Trophoblast cell (in vitro differentiated cells and primary cell): ENCODE data around the gene TMEM270.
"Not testable (repeated sequence)": the region's sequence is repeated elsewhere in the genome, so short reads cannot be mapped to it uniquely, and the experiment has no call there.

Experiments used
- DNase-seq, 2 donors: peaks; one replicate each; pipeline ENCODE4 v3.0.0-alpha.2; 2016
- H2AFZ ChIP-seq: 2 replicates; pipeline ENCODE4 v1.6.1; 2013; ENCODE audit warnings: low read length, moderate library complexity, mild to moderate bottlenecking; ENCODE audit not compliant: insufficient read depth, poor library complexity
- H2AK5ac ChIP-seq: 2 replicates; pipeline ENCODE4 v1.6.1; 2013; ENCODE audit warnings: mild to moderate bottlenecking, low read length
- H2BK120ac ChIP-seq: 2 replicates; pipeline ENCODE4 v1.6.1; 2013; ENCODE audit warnings: low read length, mild to moderate bottlenecking, moderate library complexity; ENCODE audit not compliant: insufficient read depth, poor library complexity
- H2BK12ac ChIP-seq: 2 replicates; pipeline ENCODE4 v1.6.1; 2013; ENCODE audit warnings: mild to moderate bottlenecking, low read length, moderate library complexity
- H2BK5ac ChIP-seq: 2 replicates; pipeline ENCODE4 v1.6.1; 2013; ENCODE audit warnings: low read length, low read depth, moderate library complexity, mild to moderate bottlenecking; ENCODE audit not compliant: poor library complexity
- H3K14ac ChIP-seq: 2 replicates; pipeline ENCODE4 v1.6.1; 2013; ENCODE audit warnings: mild to moderate bottlenecking, low read length
- H3K18ac ChIP-seq: 2 replicates; pipeline ENCODE4 v1.6.1; 2013; ENCODE audit warnings: mild to moderate bottlenecking, low read length
- H3K23ac ChIP-seq: 2 replicates; pipeline ENCODE4 v1.6.1; 2013; ENCODE audit warnings: low read length
- H3K27ac ChIP-seq: 2 replicates; pipeline ENCODE4 v1.5.1; 2013; ENCODE audit warnings: low read depth, mild to moderate bottlenecking, inconsistent platforms, low read length, moderate library complexity
- H3K27me3 ChIP-seq: 2 replicates; pipeline ENCODE4 v1.6.1; 2013; ENCODE audit warnings: inconsistent platforms, mild to moderate bottlenecking, low read length, moderate library complexity; ENCODE audit not compliant: insufficient read depth
- H3K36me3 ChIP-seq, 2 experiments: 1 replicate in 1 of 2; 2 replicates in 1 of 2; pipeline ENCODE4 v1.6.1; 2013; ENCODE audit warnings: low read length in 2 of 2, mild to moderate bottlenecking in 2 of 2, moderate library complexity in 1 of 2; ENCODE audit not compliant: insufficient read depth in 2 of 2, control insufficient read depth in 1 of 2
- H3K4ac ChIP-seq: 2 replicates; pipeline ENCODE4 v1.6.1; 2013; ENCODE audit warnings: low read depth, mild to moderate bottlenecking, low read length, moderate library complexity
- H3K4me1 ChIP-seq, 2 experiments: 1 replicate in 1 of 2; 2 replicates in 1 of 2; pipeline ENCODE4 v1.6.1; 2013; ENCODE audit warnings: low read length in 2 of 2, mild to moderate bottlenecking in 2 of 2, moderate library complexity in 1 of 2; ENCODE audit not compliant: insufficient read depth in 2 of 2, control insufficient read depth in 1 of 2
- H3K4me2 ChIP-seq: 2 replicates; pipeline ENCODE4 v1.6.1; 2013; ENCODE audit warnings: inconsistent platforms, mild to moderate bottlenecking, low read length, moderate library complexity
- H3K4me3 ChIP-seq: 2 replicates; pipeline ENCODE4 v1.5.1; 2013; ENCODE audit warnings: mild to moderate bottlenecking, low read depth, low read length, inconsistent platforms
- H3K79me1 ChIP-seq: one replicate; pipeline ENCODE4 v1.6.1; 2013; ENCODE audit warnings: low read length
- H3K79me2 ChIP-seq: 2 replicates; pipeline ENCODE4 v1.6.1; 2013; ENCODE audit warnings: low read length, mild to moderate bottlenecking; ENCODE audit not compliant: control insufficient read depth, insufficient read depth, poor library complexity
- H3K9ac ChIP-seq: 2 replicates; pipeline ENCODE4 v1.6.1; 2013; ENCODE audit warnings: mild to moderate bottlenecking, low read length
- H3K9me3 ChIP-seq: 2 replicates; pipeline ENCODE4 v1.6.1; 2013; ENCODE audit warnings: low read depth, mild to moderate bottlenecking, control low read depth, inconsistent platforms, low read length; ENCODE audit not compliant: insufficient read depth
- H4K12ac ChIP-seq: 2 replicates; pipeline ENCODE4 v1.6.1; 2013; ENCODE audit warnings: low read depth, mild to moderate bottlenecking, low read length, moderate library complexity
- H4K8ac ChIP-seq: 2 replicates; pipeline ENCODE4 v1.6.1; 2013; ENCODE audit warnings: low read depth, mild to moderate bottlenecking, low read length, moderate library complexity
- H4K91ac ChIP-seq: one replicate; pipeline ENCODE4 v1.6.1; 2013; ENCODE audit warnings: low read depth, mild to moderate bottlenecking, low read length, moderate library complexity
- WGBS: extraction: QIAGEN DNeasy Blood & Tissue Kit; methylation state at CpG from one replicate; pipeline ENCODE4 v1.1.7; 2013; ENCODE audit warnings: missing lambda C conversion rate; ENCODE audit not compliant: insufficient read length, insufficient coverage; ENCODE audit errors: extremely low coverage; 5-methylcytosine and 5-hydroxymethylcytosine counted together

TMEM270 gene

GRCh38 chr7:73817121-73817520 is 43.8 kb upstream of the TMEM270 start:
- H4K8ac ChIP-seq = no peak overlapping the region

GRCh38 chr7:73820013-73820412 is 40.9 kb upstream of the TMEM270 start:
- Histone ChIP-seq H3K9ac (no peak overlapping the region), H3K36me3 (no peaks in the 10 kb centered on the region), H3K27me3 (no peaks in the 10 kb centered on the region), H3K4me3 (no peak overlapping the region), H3K4ac (no peak overlapping the region), H3K9me3 (no peaks in the 10 kb centered on the region), H3K4me1 (peaks cover 13 to 22% of the 10 kb centered on the region in 2 experiments), H4K8ac (no peak overlapping the region), H2AK5ac (no peak overlapping the region), H2BK120ac (no peak overlapping the region), H3K79me2 (no peaks in the 10 kb centered on the region), H4K91ac (no peak overlapping the region), H2AFZ (no peak overlapping the region), H3K27ac (no peak overlapping the region), H2BK5ac (no peak overlapping the region), H2BK12ac (no peak overlapping the region), H3K23ac (no peak overlapping the region), H3K4me2 (no peak overlapping the region), H3K14ac (no peak overlapping the region), H4K12ac (no peak overlapping the region), H3K79me1 (peaks cover 11% of the 10 kb centered on the region), H3K18ac (no peak overlapping the region)
- WGBS = no CpG with 5 or more reads among the region's 7 CpGs
- no peak for DNase-seq

More at GRCh38 chr7:73817121-73817520, 43.8 kb upstream of the TMEM270 start:
- H4K12ac ChIP-seq = no peak overlapping the region
- no peaks in the 10 kb centered on the region for H3K27me3 ChIP-seq
- H2AFZ ChIP-seq = no peak overlapping the region
- H3K27ac ChIP-seq = no peak overlapping the region
- H3K4ac ChIP-seq = no peak overlapping the region
- H3K18ac ChIP-seq = no peak overlapping the region
- peaks cover 0 to 2% of the 10 kb centered on the region in 2 experiments for H3K4me1 ChIP-seq
- H2AK5ac ChIP-seq = no peak overlapping the region
- no peak overlapping the region for H3K4me3 ChIP-seq
- DNase-seq = no peak
- no peaks in the 10 kb centered on the region for H3K79me2 ChIP-seq
- no peak overlapping the region for H2BK120ac ChIP-seq
- H3K9me3 ChIP-seq = no peaks in the 10 kb centered on the region
- no peak overlapping the region for H3K23ac ChIP-seq
- no peak overlapping the region for H2BK5ac ChIP-seq
- no peak overlapping the region for H3K4me2 ChIP-seq
- H3K9ac ChIP-seq = no peak overlapping the region
- H4K91ac ChIP-seq = no peak overlapping the region
- no peak overlapping the region for H2BK12ac ChIP-seq
- peaks cover 3% of the 10 kb centered on the region for H3K79me1 ChIP-seq
- H3K36me3 ChIP-seq = no peaks in the 10 kb centered on the region
- H3K14ac ChIP-seq = no peak overlapping the region
- no CpG with 5 or more reads among the region's 6 CpGs for WGBS

GRCh38 chr7:73821597-73822285 is 39.2 kb upstream of the TMEM270 start:
- not testable (repeated sequence) for H3K27me3 ChIP-seq, H2AFZ ChIP-seq, H3K36me3 ChIP-seq, H4K8ac ChIP-seq, H3K9me3 ChIP-seq, H3K79me2 ChIP-seq, H4K12ac ChIP-seq, H3K9ac ChIP-seq, H3K14ac ChIP-seq, H3K23ac ChIP-seq, H3K4me2 ChIP-seq, H3K4me3 ChIP-seq, H3K27ac ChIP-seq, DNase-seq
- H3K79me1 ChIP-seq = peaks cover 11% of the 10 kb centered on the region
- H3K18ac ChIP-seq = peak overlapping the region; percentile 2
- H3K4ac ChIP-seq = peak overlapping the region; percentile 31
- H2BK12ac ChIP-seq = peak overlapping the region; percentile 14
- H2BK120ac ChIP-seq = peak overlapping the region; percentile 43
- no CpG with 5 or more reads among the region's 14 CpGs for whole genome bisulfite sequencing
- peaks cover 13 to 22% of the 10 kb centered on the region in 2 experiments for H3K4me1 ChIP-seq
- peak overlapping the region; percentile 3 for H4K91ac ChIP-seq
- H2AK5ac ChIP-seq = peak overlapping the region; percentile 22
- peak overlapping the region; percentile 17 for H2BK5ac ChIP-seq

GRCh38 chr7:73822319-73823173 is 38.4 kb upstream of the TMEM270 start:
- peak overlapping the region; percentile 72 for H3K4ac ChIP-seq
- H3K9ac ChIP-seq = no peak overlapping the region
- H2BK120ac ChIP-seq = peak overlapping the region; percentile 90
- peak overlapping the region; percentile 67 for H2AK5ac ChIP-seq
- peak overlapping the region; percentile 60 for H2BK5ac ChIP-seq
- no peaks in the 10 kb centered on the region for H3K36me3 ChIP-seq
- no peaks in the 10 kb centered on the region for H3K79me2 ChIP-seq
- DNase-seq = peak; percentile 98 to 99
- H4K8ac ChIP-seq = peak overlapping the region; percentile 24
- H3K27ac ChIP-seq = peak overlapping the region; percentile 83
- no peak overlapping the region for H3K4me3 ChIP-seq
- H3K14ac ChIP-seq = peak overlapping the region; percentile 76
- H4K12ac ChIP-seq = no peak overlapping the region
- peak overlapping the region; percentile 42 for H3K18ac ChIP-seq
- no peak overlapping the region for H3K23ac ChIP-seq
- H2BK12ac ChIP-seq = peak overlapping the region; percentile 64
- H3K27me3 ChIP-seq = no peaks in the 10 kb centered on the region
- H3K4me1 ChIP-seq = peaks cover 14 to 24% of the 10 kb centered on the region in 2 experiments
- peak overlapping the region; percentile 83 for H4K91ac ChIP-seq
- peaks cover 12% of the 10 kb centered on the region for H3K79me1 ChIP-seq
- no peaks in the 10 kb centered on the region for H3K9me3 ChIP-seq
- no peak overlapping the region for H2AFZ ChIP-seq
- H3K4me2 ChIP-seq = no peak overlapping the region
- no CpG with 5 or more reads among the region's 15 CpGs for WGBS
